ENCODE results near the gene SMCO4.

The SMCO4 gene

GRCh38 chr11:93512949-93513667 is 30.1 kb downstream of the SMCO4 start:
- H3K27ac ChIP-seq, result no peak overlapping the region
- TF ChIP-seq CTCF (conservative IDR thresholded peaks at IDR 0.05), result no peak

- H3K27ac ChIP-seq, result no peak overlapping the region
- no peak for TF ChIP-seq CTCF (conservative IDR thresholded peaks at IDR 0.05)
Measured at GRCh38 chr11:93512073-93512475, 31.1 kb downstream of the SMCO4 start.

- no peak overlapping the region for H3K27ac ChIP-seq
- TF ChIP-seq CTCF (conservative IDR thresholded peaks at IDR 0.05), result no peak
Measured at GRCh38 chr11:93510196-93510873, 32.9 kb downstream of the SMCO4 start.

GRCh38 chr11:93507517-93507916 is 35.7 kb downstream of the SMCO4 start:
- TF ChIP-seq CTCF (conservative IDR thresholded peaks at IDR 0.05), result no peak
- no peak overlapping the region; the same call in 1 of the 2 replicates for H3K27ac ChIP-seq

GRCh38 chr11:93505703-93506102 is 37.5 kb downstream of the SMCO4 start:
- TF ChIP-seq CTCF (conservative IDR thresholded peaks at IDR 0.05), result no peak
- peak overlapping the region; percentile 97 for H3K27ac ChIP-seq

- H3K27ac ChIP-seq, result peak overlapping the region; percentile 97
- no peak for TF ChIP-seq CTCF (conservative IDR thresholded peaks at IDR 0.05)
Measured at GRCh38 chr11:93504110-93505095, 38.8 kb downstream of the SMCO4 start.

GRCh38 chr11:93501856-93502255 is 41.3 kb downstream of the SMCO4 start:
- no peak for TF ChIP-seq CTCF (conservative IDR thresholded peaks at IDR 0.05)
- H3K27ac ChIP-seq, result peak overlapping the region; percentile 97
